ENCODE measurements around the gene TCF25.

The TCF25 gene

DNA sequence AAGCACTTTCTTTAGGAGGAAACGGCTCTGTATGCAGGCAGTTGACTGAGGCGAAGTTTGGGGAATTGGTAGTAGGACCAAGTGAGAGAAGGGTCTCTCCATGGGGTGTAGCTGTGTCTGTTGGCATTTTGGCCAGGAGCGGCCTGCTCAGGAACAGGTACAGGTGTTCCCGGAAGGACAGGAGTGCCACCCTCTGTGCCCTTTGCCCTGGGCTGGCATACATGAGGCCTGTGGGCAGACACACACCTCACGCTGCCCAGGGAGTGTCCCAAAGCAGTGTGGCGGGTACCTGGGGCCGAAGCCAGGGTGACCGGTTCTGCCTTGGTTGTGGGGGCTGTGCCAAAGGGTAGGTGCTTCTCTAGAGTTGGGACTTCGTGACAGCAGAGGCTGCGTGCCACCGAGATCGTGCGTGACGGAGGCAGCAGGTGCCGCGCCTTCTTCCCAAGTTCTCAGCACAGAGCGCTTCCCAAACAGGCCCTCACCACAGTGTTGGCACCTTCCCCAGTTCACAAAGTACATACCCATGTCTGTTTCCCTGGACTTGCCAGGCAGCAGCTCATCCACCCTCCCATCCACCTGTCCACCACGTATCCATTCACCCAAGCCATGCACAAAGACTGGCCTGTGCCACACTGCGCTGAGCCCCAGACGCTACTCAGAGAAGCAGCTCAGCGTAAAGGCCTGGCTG, 19.9 kb upstream of the TCF25 start:
- H2AK5ac ChIP-seq (ENCODE audit: low read length): no peak overlapping the region
- no peak overlapping the region for H3K27ac ChIP-seq (ENCODE audit: low read depth, low read length)
- no CpG with 5 or more reads among the region's 21 CpGs for WGBS (ENCODE audit: extremely low coverage, insufficient coverage, low lambda C conversion rate)
- H2BK120ac ChIP-seq (ENCODE audit: low read depth, low read length): no peak overlapping the region
- no peaks in the 10 kb centered on the region for H3K27me3 ChIP-seq (ENCODE audit: insufficient read depth, low read length, poor library complexity)
- H4K5ac ChIP-seq (ENCODE audit: low read length): no peak overlapping the region
- H3K9ac ChIP-seq (ENCODE audit: low read length): no peak overlapping the region
- H4K8ac ChIP-seq (ENCODE audit: low read depth, low read length): no peak overlapping the region
- DNase-seq: no peak
- H3K4me1 ChIP-seq (ENCODE audit: control insufficient read depth, low read depth, low read length): no peaks in the 10 kb centered on the region
- no peak overlapping the region for H3K4ac ChIP-seq (ENCODE audit: low read depth, low read length)
- no peak overlapping the region for H2BK15ac ChIP-seq (replicated peaks; ENCODE audit: low read depth)
- no peak overlapping the region for H3K4me3 ChIP-seq (ENCODE audit: low read length)
- H3K18ac ChIP-seq (ENCODE audit: low read length): no peak overlapping the region
- H3K23ac ChIP-seq (ENCODE audit: low read length): no peak overlapping the region
- no peaks in the 10 kb centered on the region for H3K79me1 ChIP-seq (ENCODE audit: low read length)
- no peak overlapping the region for H2BK5ac ChIP-seq (ENCODE audit: low read length)
- no peak overlapping the region for H3K56ac ChIP-seq (ENCODE audit: low read length)
- H3K4me2 ChIP-seq (ENCODE audit: low read length): no peak overlapping the region
- no peaks in the 10 kb centered on the region for H3K79me2 ChIP-seq (ENCODE audit: control insufficient read depth, insufficient read depth, low read length)
- no peaks in the 10 kb centered on the region for H3K36me3 ChIP-seq (ENCODE audit: control insufficient read depth, insufficient read depth, low read length)

DNA sequence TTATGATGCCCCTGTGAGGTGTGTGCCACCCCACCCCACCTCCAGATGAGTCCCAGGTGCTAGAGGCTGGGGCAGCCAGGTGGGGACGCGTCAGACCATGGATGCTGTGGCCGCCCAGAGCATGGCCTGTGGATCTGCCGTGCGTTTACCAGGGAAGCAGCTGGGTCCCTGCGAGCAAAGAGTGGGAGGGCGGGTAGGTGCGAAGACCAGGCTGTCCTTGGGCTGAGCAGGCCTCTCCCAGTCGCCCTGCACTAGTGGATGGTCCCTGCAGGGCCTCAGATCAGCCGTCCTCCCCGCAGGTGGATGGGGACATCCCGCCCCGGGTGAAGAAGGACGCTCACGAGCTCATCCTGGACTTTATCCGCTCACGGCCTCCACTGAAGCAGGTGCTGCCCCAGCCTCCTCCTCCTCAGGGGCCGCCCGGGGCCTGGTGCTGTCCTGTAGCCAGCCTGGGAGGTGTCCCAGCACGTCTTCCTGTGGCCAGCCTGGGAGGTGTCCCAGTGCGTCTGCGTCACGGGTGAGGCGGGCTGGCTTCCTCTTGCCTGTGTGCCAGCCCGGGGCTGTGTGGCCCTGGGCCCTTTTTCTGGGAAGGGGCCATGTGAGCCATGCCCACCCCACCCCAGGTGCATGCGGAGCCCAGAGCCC, 18.0 kb upstream of the TCF25 start:
- Histone ChIP-seq H3K9ac (ENCODE audit: low read length) (no peak overlapping the region), H2BK15ac (replicated peaks; ENCODE audit: low read depth) (no peak overlapping the region), H2BK120ac (ENCODE audit: low read depth, low read length) (no peak overlapping the region), H3K23ac (ENCODE audit: low read length) (no peak overlapping the region), H3K4me3 (ENCODE audit: low read length) (no peak overlapping the region), H3K56ac (ENCODE audit: low read length) (no peak overlapping the region), H2AK5ac (ENCODE audit: low read length) (no peak overlapping the region), H3K79me2 (ENCODE audit: control insufficient read depth, insufficient read depth, low read length) (no peaks in the 10 kb centered on the region), H3K27ac (ENCODE audit: low read depth, low read length) (no peak overlapping the region), H3K4me1 (ENCODE audit: control insufficient read depth, low read depth, low read length) (no peaks in the 10 kb centered on the region), H2BK5ac (ENCODE audit: low read length) (no peak overlapping the region), H3K27me3 (ENCODE audit: insufficient read depth, low read length, poor library complexity) (no peaks in the 10 kb centered on the region), H3K4ac (ENCODE audit: low read depth, low read length) (no peak overlapping the region), H3K4me2 (ENCODE audit: low read length) (no peak overlapping the region), H3K79me1 (ENCODE audit: low read length) (no peaks in the 10 kb centered on the region), H4K8ac (ENCODE audit: low read depth, low read length) (no peak overlapping the region), H3K18ac (ENCODE audit: low read length) (no peak overlapping the region), H3K36me3 (ENCODE audit: control insufficient read depth, insufficient read depth, low read length) (no peaks in the 10 kb centered on the region), H4K5ac (ENCODE audit: low read length) (no peak overlapping the region)
- WGBS (ENCODE audit: extremely low coverage, insufficient coverage, low lambda C conversion rate): no CpG with 5 or more reads among the region's 26 CpGs
- DNase-seq: no peak

DNA sequence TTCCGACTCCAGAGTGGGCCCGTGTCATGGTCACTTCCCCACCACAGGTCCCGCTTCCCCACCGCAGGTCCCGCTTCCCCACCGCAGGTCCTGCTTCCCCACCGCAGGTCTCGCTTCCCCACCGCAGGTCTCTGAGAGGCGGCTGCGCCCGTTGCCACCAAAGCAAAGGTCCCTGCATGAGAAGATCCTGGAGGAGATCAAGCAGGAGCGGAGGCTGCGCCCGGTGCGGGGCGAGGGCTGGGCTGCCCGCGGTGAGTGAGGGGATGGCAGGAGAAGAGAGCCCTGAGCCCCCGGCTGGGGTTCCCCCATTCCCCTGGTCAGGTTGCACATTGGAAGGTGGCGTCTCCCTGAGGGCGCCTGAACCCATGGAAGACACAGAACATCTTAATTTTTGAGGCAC, 17.4 kb upstream of the TCF25 start:
- H3K79me2 ChIP-seq (ENCODE audit: control insufficient read depth, insufficient read depth, low read length): no peaks in the 10 kb centered on the region
- no peaks in the 10 kb centered on the region for H3K79me1 ChIP-seq (ENCODE audit: low read length)
- no peak overlapping the region for H2BK5ac ChIP-seq (ENCODE audit: low read length)
- H2BK120ac ChIP-seq (ENCODE audit: low read depth, low read length): no peak overlapping the region
- no peak overlapping the region for H3K27ac ChIP-seq (ENCODE audit: low read depth, low read length)
- no peak for DNase-seq
- H4K8ac ChIP-seq (ENCODE audit: low read depth, low read length): no peak overlapping the region
- no peak overlapping the region for H3K56ac ChIP-seq (ENCODE audit: low read length)
- H2BK15ac ChIP-seq (replicated peaks; ENCODE audit: low read depth): no peak overlapping the region
- H3K4me1 ChIP-seq (ENCODE audit: control insufficient read depth, low read depth, low read length): no peaks in the 10 kb centered on the region
- no peak overlapping the region for H2AK5ac ChIP-seq (ENCODE audit: low read length)
- no peaks in the 10 kb centered on the region for H3K36me3 ChIP-seq (ENCODE audit: control insufficient read depth, insufficient read depth, low read length)
- H4K5ac ChIP-seq (ENCODE audit: low read length): no peak overlapping the region
- WGBS (ENCODE audit: extremely low coverage, insufficient coverage, low lambda C conversion rate): no CpG with 5 or more reads among the region's 22 CpGs
- H3K18ac ChIP-seq (ENCODE audit: low read length): no peak overlapping the region
- no peak overlapping the region for H3K9ac ChIP-seq (ENCODE audit: low read length)
- no peak overlapping the region for H3K4me3 ChIP-seq (ENCODE audit: low read length)
- H3K4ac ChIP-seq (ENCODE audit: low read depth, low read length): no peak overlapping the region
- H3K27me3 ChIP-seq (ENCODE audit: insufficient read depth, low read length, poor library complexity): no peaks in the 10 kb centered on the region
- H3K23ac ChIP-seq (ENCODE audit: low read length): no peak overlapping the region
- H3K4me2 ChIP-seq (ENCODE audit: low read length): no peak overlapping the region

DNA sequence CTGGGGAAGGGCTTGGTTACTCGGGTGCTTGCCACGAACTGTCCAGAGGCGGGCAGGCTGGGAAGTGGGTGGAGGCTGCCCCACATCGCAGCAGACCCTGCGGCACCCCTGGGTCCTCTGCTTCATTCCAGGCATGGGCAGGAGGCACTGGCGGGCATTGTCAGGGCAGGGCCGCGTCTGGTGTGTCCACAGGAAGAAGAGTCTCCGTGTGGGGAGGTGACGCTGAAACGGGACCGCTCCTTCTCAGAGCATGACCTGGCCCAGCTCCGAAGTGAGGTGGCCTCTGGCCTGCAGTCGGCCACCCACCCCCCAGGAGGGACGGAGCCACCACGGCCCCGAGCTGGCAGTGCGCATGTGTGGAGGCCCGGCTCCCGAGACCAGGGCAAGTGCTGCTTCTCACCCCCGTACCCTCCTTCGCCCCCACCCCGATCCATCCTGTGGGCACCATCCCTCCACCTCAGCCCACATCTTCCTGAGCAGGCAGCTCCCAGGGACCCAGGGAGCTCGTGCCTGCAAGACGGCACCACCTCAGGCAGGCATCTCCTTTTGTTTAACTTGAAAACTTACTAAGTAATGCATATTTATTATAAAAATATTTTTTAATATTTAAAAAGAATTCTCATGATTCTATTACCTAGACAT, 14.3 kb upstream of the TCF25 start:
- no peak overlapping the region for H3K18ac ChIP-seq (ENCODE audit: low read length)
- H2BK120ac ChIP-seq (ENCODE audit: low read depth, low read length): no peak overlapping the region
- no peak overlapping the region for H2BK5ac ChIP-seq (ENCODE audit: low read length)
- no peak overlapping the region for H3K23ac ChIP-seq (ENCODE audit: low read length)
- no peaks in the 10 kb centered on the region for H3K4me1 ChIP-seq (ENCODE audit: control insufficient read depth, low read depth, low read length)
- no peak overlapping the region for H2AK5ac ChIP-seq (ENCODE audit: low read length)
- H3K4ac ChIP-seq (ENCODE audit: low read depth, low read length): no peak overlapping the region
- no peak overlapping the region for H4K8ac ChIP-seq (ENCODE audit: low read depth, low read length)
- H3K4me3 ChIP-seq (ENCODE audit: low read length): no peak overlapping the region
- H3K27me3 ChIP-seq (ENCODE audit: insufficient read depth, low read length, poor library complexity): no peaks in the 10 kb centered on the region
- no peak overlapping the region for H3K27ac ChIP-seq (ENCODE audit: low read depth, low read length)
- DNase-seq: no peak
- H3K36me3 ChIP-seq (ENCODE audit: control insufficient read depth, insufficient read depth, low read length): no peaks in the 10 kb centered on the region
- H3K56ac ChIP-seq (ENCODE audit: low read length): no peak overlapping the region
- H3K79me2 ChIP-seq (ENCODE audit: control insufficient read depth, insufficient read depth, low read length): no peaks in the 10 kb centered on the region
- no peak overlapping the region for H4K5ac ChIP-seq (ENCODE audit: low read length)
- no peaks in the 10 kb centered on the region for H3K79me1 ChIP-seq (ENCODE audit: low read length)
- no peak overlapping the region for H2BK15ac ChIP-seq (replicated peaks; ENCODE audit: low read depth)
- no peak overlapping the region for H3K9ac ChIP-seq (ENCODE audit: low read length)
- H3K4me2 ChIP-seq (ENCODE audit: low read length): no peak overlapping the region
- WGBS (ENCODE audit: extremely low coverage, insufficient coverage, low lambda C conversion rate): no CpG with 5 or more reads among the region's 25 CpGs

DNA sequence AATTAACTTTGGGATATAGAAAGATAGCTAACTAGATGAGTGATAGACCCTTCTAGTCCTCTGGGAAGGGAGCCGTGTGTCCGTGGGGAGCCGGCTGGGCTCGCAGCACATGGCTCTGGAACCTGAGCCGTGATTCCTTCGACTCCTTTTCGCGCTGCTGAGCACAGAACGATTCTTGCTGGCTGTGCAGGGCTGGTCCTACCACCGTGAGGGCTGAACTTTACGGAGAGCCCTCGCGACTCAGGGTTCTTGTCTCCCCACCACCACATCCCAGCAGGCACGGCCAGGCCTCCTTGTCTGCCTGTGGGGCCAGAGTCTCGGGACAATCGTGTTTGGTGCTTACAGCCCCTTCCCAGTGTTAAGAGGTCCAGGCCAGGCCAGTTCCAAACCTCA, 13.8 kb upstream of the TCF25 start:
- H3K27me3 ChIP-seq (ENCODE audit: insufficient read depth, low read length, poor library complexity): no peaks in the 10 kb centered on the region
- no peak overlapping the region for H4K5ac ChIP-seq (ENCODE audit: low read length)
- no peak overlapping the region for H3K4ac ChIP-seq (ENCODE audit: low read depth, low read length)
- H3K36me3 ChIP-seq (ENCODE audit: control insufficient read depth, insufficient read depth, low read length): no peaks in the 10 kb centered on the region
- no peak overlapping the region for H3K4me3 ChIP-seq (ENCODE audit: low read length)
- no peak overlapping the region for H2BK5ac ChIP-seq (ENCODE audit: low read length)
- H2BK120ac ChIP-seq (ENCODE audit: low read depth, low read length): no peak overlapping the region
- no peak overlapping the region for H2AK5ac ChIP-seq (ENCODE audit: low read length)
- no peak for DNase-seq
- H2BK15ac ChIP-seq (replicated peaks; ENCODE audit: low read depth): no peak overlapping the region
- WGBS (ENCODE audit: extremely low coverage, insufficient coverage, low lambda C conversion rate): no CpG with 5 or more reads among the region's 16 CpGs
- no peak overlapping the region for H3K9ac ChIP-seq (ENCODE audit: low read length)
- no peak overlapping the region for H3K27ac ChIP-seq (ENCODE audit: low read depth, low read length)
- no peaks in the 10 kb centered on the region for H3K79me1 ChIP-seq (ENCODE audit: low read length)
- H3K79me2 ChIP-seq (ENCODE audit: control insufficient read depth, insufficient read depth, low read length): no peaks in the 10 kb centered on the region
- H4K8ac ChIP-seq (ENCODE audit: low read depth, low read length): no peak overlapping the region
- H3K4me1 ChIP-seq (ENCODE audit: control insufficient read depth, low read depth, low read length): no peaks in the 10 kb centered on the region
- no peak overlapping the region for H3K4me2 ChIP-seq (ENCODE audit: low read length)
- no peak overlapping the region for H3K23ac ChIP-seq (ENCODE audit: low read length)
- H3K18ac ChIP-seq (ENCODE audit: low read length): no peak overlapping the region
- no peak overlapping the region for H3K56ac ChIP-seq (ENCODE audit: low read length)
